ENCODE measurements around the gene EPHB2. TPM values are rescaled to one million over a fixed set of nuclear protein-coding genes. Genes with fewer than 3 reads are reported as not detected.

EPHB2 gene
- total and polyA plus RNA-seq, 2 of the 8 experiments (the other 6 are each of a cell fraction or from before 2014, with no cell fraction given), result 15.8 to 17.2 TPM

- Histone ChIP-seq H2BK15ac (ENCODE audit: low read length) (no peak overlapping the region), H4K20me1 (replicated peaks in 1 of 2; ENCODE audit: control insufficient read depth in 1 of 2, insufficient read depth in 2 of 2, low read length in 2 of 2) (no peaks in the 10 kb centered on the region), H3K18ac (ENCODE audit: extremely low read depth, low read length) (no peak overlapping the region), H2BK120ac (replicated peaks; ENCODE audit: low read depth, low read length) (no peak overlapping the region), H2BK20ac (ENCODE audit: low read length) (no peak overlapping the region), H4K5ac (ENCODE audit: insufficient read length, low read depth, low read length) (no peak overlapping the region), H4K8ac (ENCODE audit: extremely low read depth, insufficient read depth, low read length) (no peak overlapping the region), H4K91ac (replicated peaks; ENCODE audit: insufficient read length, low read length) (no peak overlapping the region), H3K14ac (ENCODE audit: insufficient read length) (no peak overlapping the region), H2AFZ (ENCODE audit: low read length) (no peak overlapping the region), H3K9ac (replicated peaks in 1 of 4; ENCODE audit: extremely low read depth in 1 of 4, low read depth in 3 of 4, low read length in 3 of 4) (no peak overlapping the region), H3K4me3 (ENCODE audit: extremely low read depth in 1 of 4, insufficient read depth in 2 of 4, low read depth in 3 of 4, low read length in 4 of 4) (no peak overlapping the region), H2AK5ac (ENCODE audit: low read depth, low read length) (no peak overlapping the region), H2BK12ac (ENCODE audit: low read depth, low read length) (no peak overlapping the region), H3K27me3 (replicated peaks in 1 of 4; ENCODE audit: control insufficient read depth in 3 of 4, extremely low read depth in 1 of 4, insufficient read depth in 3 of 4, low read length in 3 of 4) (no peaks in the 10 kb centered on the region), H3K79me1 (ENCODE audit: low read depth, low read length) (no peaks in the 10 kb centered on the region), H3K4me2 (ENCODE audit: insufficient read depth in 1 of 2, low read depth in 2 of 2, low read length in 2 of 2) (no peak overlapping the region), H3K27ac (ENCODE audit: low read depth, low read length) (no peak overlapping the region), H3K79me2 (ENCODE audit: control insufficient read depth in 1 of 2, insufficient read depth in 2 of 2, low read length in 2 of 2) (no peaks in the 10 kb centered on the region), H3K9me3 (ENCODE audit: insufficient read depth in 2 of 2, low read depth in 1 of 2, low read length in 1 of 2) (peaks cover 0 to 3% of the 10 kb centered on the region in 2 experiments; a peak in 1 of 4 replicates), H3K4me1 (replicated peaks in 1 of 4; ENCODE audit: control insufficient read depth in 3 of 4, insufficient read depth in 4 of 4, low read length in 3 of 4) (peaks cover 0 to 4% (median 2%) of the 10 kb centered on the region in 4 experiments; a peak in 3 of 7 replicates), H3K36me3 (ENCODE audit: control insufficient read depth in 2 of 4, insufficient read depth in 4 of 4, low read length in 3 of 4) (no peaks in the 10 kb centered on the region), H2BK5ac (ENCODE audit: low read depth, low read length) (no peak overlapping the region), H3K23me2 (ENCODE audit: low read depth, low read length) (no peaks in the 10 kb centered on the region), H3K4ac (replicated peaks; ENCODE audit: insufficient read length, low read depth, low read length) (no peak overlapping the region), H3K23ac (ENCODE audit: insufficient read length) (no peak overlapping the region), H3K56ac (replicated peaks; ENCODE audit: insufficient read length, low read depth, low read length) (no peak overlapping the region)
- DNase-seq (ENCODE audit: low read depth in 1 of 2, low spot score in 2 of 2) (no peak), FAIRE-seq (no peak)
- ChIA-PET CTCF (ENCODE audit: partially characterized antibody) (interaction anchor here (0.6 to 2.7 kb wide), 5 partner anchors 11 to 340 kb away, joined by 3 to 12 read pairs (median 4); no protein-coding TSS in a partner anchor), POLR2A (ENCODE audit: partially characterized antibody) (interaction anchor here (1.2 kb wide), 1 partner anchor 14 kb away, joined by 3 read pairs; no protein-coding TSS in a partner anchor)
- TF ChIP-seq BCL11A (IDR thresholded peaks at IDR 0.05; ENCODE audit: low read depth in 2 of 2, low read length in 2 of 2), result no peak
- TF ChIP-seq BACH1 (IDR thresholded peaks at IDR 0.05; ENCODE audit: low read length), result no peak
- TF ChIP-seq ASH2L (IDR thresholded peaks at IDR 0.05; ENCODE audit: low read length), result no peak
- WGBS, 2 experiments (ENCODE audit: extremely low coverage in 1 of 2, insufficient coverage in 1 of 2, insufficient read length in 1 of 2, insufficient replicate concordance in 2 of 2, low coverage in 1 of 2, low lambda C conversion rate in 2 of 2, missing lambda C conversion rate in 1 of 2), result 87% methylated on average over 3 of the region's 3 CpGs; no CpG with 5 or more reads in 1 of the 2 experiments
These were observed 157.7 kb downstream of the EPHB2 start for GRCh38 chr1:22868331-22868730.
